ENCODE data around the gene TROAP. TPM values are rescaled to one million over a fixed set of nuclear protein-coding genes. Genes with fewer than 3 reads are reported as not detected.

Gene TROAP
- total and polyA plus RNA-seq, 9 of the 15 experiments (the other 6 are each of a cell fraction or from before 2014, with no cell fraction given): 46.4 to 171 (median 59.8) TPM

- Histone ChIP-seq H4K20me1 (replicated peaks; ENCODE audit: control insufficient read depth, insufficient read depth, low read length) (no peaks in the 10 kb centered on the region), H3K9me1 (ENCODE audit: control insufficient read depth, insufficient read depth, low read length) (no peaks in the 10 kb centered on the region), H3K27ac (ENCODE audit: extremely low read depth, low read depth, low read length) (no peak overlapping the region), H3K4me3 (no peak overlapping the region), H3K4me2 (ENCODE audit: insufficient read depth, low read length) (no peak overlapping the region), H3K9ac (ENCODE audit: insufficient read depth in 1 of 2, low read depth in 2 of 2, low read length in 2 of 2) (no peak overlapping the region), H3K27me3 (ENCODE audit: control insufficient read depth in 2 of 2, insufficient read depth in 2 of 2, low read length in 2 of 2) (no peaks in the 10 kb centered on the region), H3K9me3 (replicated peaks; ENCODE audit: control insufficient read depth, insufficient read depth, low read depth, low read length) (no peaks in the 10 kb centered on the region), H3K36me3 (ENCODE audit: control insufficient read depth, insufficient read depth, low read length) (no peaks in the 10 kb centered on the region), H3K4me1 (replicated peaks in 1 of 2; ENCODE audit: control insufficient read depth in 2 of 2, insufficient read depth in 2 of 2, low read length in 2 of 2) (peaks cover 13 to 23% of the 10 kb centered on the region in 2 experiments; a peak in 4 of 5 replicates), H3K79me2 (ENCODE audit: control insufficient read depth, insufficient read depth, low read length) (no peaks in the 10 kb centered on the region), H2AFZ (ENCODE audit: low read depth, low read length) (peak overlapping the region; percentile 36; the same call in 1 of the 2 replicates)
- in situ Hi-C loops (cut with MboI): no loop called here
- DNase-seq (ENCODE audit: extremely low read depth in 1 of 4, low spot score in 3 of 4) (peak in 1 of 4 experiments; percentile 6), FAIRE-seq (no peak), ATAC-seq (peak; percentile 48; the same call in 2 of the 3 replicates)
- ChIA-PET CTCF (ENCODE audit: low intra/inter-chr PET ratio) (no interaction called here), POLR2A (interaction anchor here (0.6 to 3.9 kb wide), 12 partner anchors 8 to 667 kb away, joined by 3 to 21 read pairs (median 3); partner anchors contain the start of gene TROAP)
- intact Hi-C loops (cut with micrococcal nuclease): no loop called here
- BruUV-seq (replicated peaks): no TSS peak
- WGBS (ENCODE audit: insufficient coverage, low coverage, missing lambda C conversion rate): 43% methylated on average over 2 of the region's 2 CpGs
- TF ChIP-seq, protein P1, sequence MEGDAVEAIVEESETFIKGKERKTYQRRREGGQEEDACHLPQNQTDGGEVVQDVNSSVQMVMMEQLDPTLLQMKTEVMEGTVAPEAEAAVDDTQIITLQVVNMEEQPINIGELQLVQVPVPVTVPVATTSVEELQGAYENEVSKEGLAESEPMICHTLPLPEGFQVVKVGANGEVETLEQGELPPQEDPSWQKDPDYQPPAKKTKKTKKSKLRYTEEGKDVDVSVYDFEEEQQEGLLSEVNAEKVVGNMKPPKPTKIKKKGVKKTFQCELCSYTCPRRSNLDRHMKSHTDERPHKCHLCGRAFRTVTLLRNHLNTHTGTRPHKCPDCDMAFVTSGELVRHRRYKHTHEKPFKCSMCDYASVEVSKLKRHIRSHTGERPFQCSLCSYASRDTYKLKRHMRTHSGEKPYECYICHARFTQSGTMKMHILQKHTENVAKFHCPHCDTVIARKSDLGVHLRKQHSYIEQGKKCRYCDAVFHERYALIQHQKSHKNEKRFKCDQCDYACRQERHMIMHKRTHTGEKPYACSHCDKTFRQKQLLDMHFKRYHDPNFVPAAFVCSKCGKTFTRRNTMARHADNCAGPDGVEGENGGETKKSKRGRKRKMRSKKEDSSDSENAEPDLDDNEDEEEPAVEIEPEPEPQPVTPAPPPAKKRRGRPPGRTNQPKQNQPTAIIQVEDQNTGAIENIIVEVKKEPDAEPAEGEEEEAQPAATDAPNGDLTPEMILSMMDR (IDR thresholded peaks at IDR 0.05 in 2 of 3, conservative IDR thresholded peaks at IDR 0.05 in 1 of 3; ENCODE audit: insufficient read depth in 2 of 3, low read depth in 1 of 3, low read length in 3 of 3): 0 out of 6 replicates have a peak, but pooled peaks of 1 of the 3 experiments have one; percentile 6
- peak; percentile 34; the same call in 1 of the 2 replicates for TF ChIP-seq ZNF175 (CRISPR knock-in tag; IDR thresholded peaks at IDR 0.05; ENCODE audit: low read depth)
- peak; percentile 61 for TF ChIP-seq ATF3 (IDR thresholded peaks at IDR 0.05)
- TF ChIP-seq ATF3 (CRISPR knock-in tag; conservative IDR thresholded peaks at IDR 0.05): no peak
- TF ChIP-seq ATF7 (IDR thresholded peaks at IDR 0.05): peak; percentile 44; the same call in 1 of the 2 replicates
- no peak for TF ChIP-seq IFI16 (CRISPR knock-in tag; IDR thresholded peaks at IDR 0.05)
- no peak for TF ChIP-seq HEY1 (CRISPR knock-in tag; IDR thresholded peaks at IDR 0.05; ENCODE audit: borderline replicate concordance)
Observed at GRCh38 chr12:49304161-49304560, 18.9 kb upstream of the TROAP start.

Data from K562 (cell line).